HG02642 (cell line): ENCODE results near the gene PMPCA.
A peak's percentile ranks its signal among the peaks of the same experiment; 100 is the strongest.
"Not testable (repeated sequence)": the region's sequence is repeated elsewhere in the genome, so short reads cannot be mapped to it uniquely, and the experiment has no call there.

Source experiments
- ATAC-seq: cut with Tn5 transposase; IDR thresholded peaks from one replicate; pipeline ENCODE4 v1.9.1; 2021; ENCODE audit warnings: mild to moderate bottlenecking; ENCODE audit not compliant: unreplicated experiment, poor library complexity

PMPCA gene

GRCh38 chr9:136407911-136408310, 2.5 kb upstream of the PMPCA start:
- ATAC-seq, result no peak

- peak; percentile 22 for ATAC-seq
These were observed 652 bp upstream of the PMPCA start for GRCh38 chr9:136409557-136410455.

GRCh38 chr9:136411378-136411777, 920 bp downstream of the PMPCA start:
- no peak for ATAC-seq

- ATAC-seq, result no peak
These were observed 2.5 kb downstream of the PMPCA start for GRCh38 chr9:136412962-136413361.

- ATAC-seq, result no peak
These were observed 6.0 kb downstream of the PMPCA start for GRCh38 chr9:136416427-136416826.

- no peak for ATAC-seq
These were observed 6.5 kb downstream of the PMPCA start for GRCh38 chr9:136416914-136417313.

GRCh38 chr9:136418182-136419091, 8.0 kb downstream of the PMPCA start:
- no peak for ATAC-seq

- no peak for ATAC-seq
These were observed 8.6 kb downstream of the PMPCA start for GRCh38 chr9:136419092-136419420.

GRCh38 chr9:136421791-136422190, 11.3 kb downstream of the PMPCA start:
- no peak for ATAC-seq

GRCh38 chr9:136422876-136423275, 12.4 kb downstream of the PMPCA start:
- no peak for ATAC-seq

GRCh38 chr9:136423432-136424146, 13.1 kb downstream of the PMPCA start:
- ATAC-seq, result no peak

- no peak for ATAC-seq
These were observed 14.4 kb downstream of the PMPCA start for GRCh38 chr9:136424750-136425362.

- ATAC-seq, result not testable (repeated sequence)
These were observed 14.9 kb downstream of the PMPCA start for GRCh38 chr9:136425367-136425766.

GRCh38 chr9:136426787-136427186, 16.3 kb downstream of the PMPCA start:
- no peak for ATAC-seq

- ATAC-seq, result no peak
These were observed 18.7 kb downstream of the PMPCA start for GRCh38 chr9:136429075-136429628.

- ATAC-seq, result no peak
These were observed 19.4 kb downstream of the PMPCA start for GRCh38 chr9:136429683-136430491.

- ATAC-seq, result no peak
These were observed 20.3 kb downstream of the PMPCA start for GRCh38 chr9:136430588-136431234.

GRCh38 chr9:136431782-136432350, 21.4 kb downstream of the PMPCA start:
- no peak for ATAC-seq
